GM12874 (cell line): Measurements from ENCODE around the gene OPCML.

Experiments
- CTCF ChIP-seq: IDR thresholded peaks from 2 replicates; pipeline ENCODE4 v1.5.1; 2011; ENCODE audit warnings: low read depth, mild to moderate bottlenecking, control low read depth, low read length, moderate library complexity; ENCODE audit not compliant: insufficient read depth

The OPCML gene

DNA sequence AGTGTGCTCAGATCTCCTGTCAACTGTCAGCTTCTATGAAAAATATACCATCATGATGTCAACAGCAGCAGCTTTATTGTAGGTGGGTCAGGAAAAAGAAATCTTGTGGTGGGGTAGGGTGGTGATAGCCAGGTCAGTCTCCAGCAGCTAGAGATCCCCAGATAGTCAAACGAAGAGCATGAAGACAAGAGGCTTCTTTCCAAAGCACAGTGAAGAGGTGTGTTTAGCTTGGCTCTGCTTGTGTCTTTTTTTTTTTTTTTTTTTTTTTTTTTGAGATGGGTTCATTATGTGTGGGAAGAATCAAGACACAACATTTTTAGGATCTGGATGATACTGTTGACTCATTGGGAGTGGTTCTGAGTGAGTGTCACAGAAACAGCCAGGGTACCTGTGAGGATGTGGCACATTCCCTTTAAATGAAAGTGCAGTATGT lies 1086.4 kb downstream of the OPCML start:
- TF ChIP-seq CTCF, result no peak

DNA sequence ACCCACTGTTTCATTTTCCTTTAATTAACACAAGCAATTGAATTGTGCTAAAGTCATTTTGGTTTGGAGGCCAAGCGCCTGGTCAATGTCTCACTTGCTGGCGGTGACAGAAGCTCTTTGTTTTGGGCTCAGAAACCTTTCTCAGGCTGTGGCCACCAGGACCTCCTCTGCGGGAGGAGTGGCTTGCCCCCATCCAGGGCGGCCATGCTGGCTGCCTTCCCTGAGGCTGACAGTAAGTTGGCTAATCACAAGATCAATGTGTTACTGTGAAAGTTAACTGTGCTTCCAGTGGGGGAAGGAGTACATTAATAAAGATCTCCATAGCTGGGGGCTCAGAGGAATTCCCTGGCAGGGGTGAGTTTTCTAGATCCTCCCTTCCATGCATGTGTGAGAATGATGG lies 1087.4 kb downstream of the OPCML start:
- TF ChIP-seq CTCF, result no peak

GRCh38 chr11:132439711-132440255 lies 1092.5 kb downstream of the OPCML start:
- TF ChIP-seq CTCF, result no peak

GRCh38 chr11:132438418-132438817 lies 1093.9 kb downstream of the OPCML start:
- TF ChIP-seq CTCF, result no peak

- no peak for TF ChIP-seq CTCF
Measured at GRCh38 chr11:132430429-132431062, 1101.8 kb downstream of the OPCML start.

- TF ChIP-seq CTCF, result no peak
Measured at GRCh38 chr11:132429685-132430084, 1102.6 kb downstream of the OPCML start.

GRCh38 chr11:132427611-132428010 lies 1104.7 kb downstream of the OPCML start:
- no peak for TF ChIP-seq CTCF
